Loucy (cell line): ENCODE results near the gene LBHD2.

Source experiments
- EZH2phosphoT487 ChIP-seq: fragments of 200-600 bp; IDR thresholded peaks from 2 replicates; pipeline ENCODE4 v1.6.1; 2018; ENCODE audit warnings: antibody characterized with exemption, mild to moderate bottlenecking, moderate library complexity, borderline replicate concordance
- TF ChIP-seq, protein P1 (sequence below): fragments of 200-600 bp; sonication (generic); conservative IDR thresholded peaks from 2 replicates; pipeline ENCODE4 v1.5.1; 2014; ENCODE audit warnings: mild to moderate bottlenecking, antibody characterized with exemption, low read length

DNA sequence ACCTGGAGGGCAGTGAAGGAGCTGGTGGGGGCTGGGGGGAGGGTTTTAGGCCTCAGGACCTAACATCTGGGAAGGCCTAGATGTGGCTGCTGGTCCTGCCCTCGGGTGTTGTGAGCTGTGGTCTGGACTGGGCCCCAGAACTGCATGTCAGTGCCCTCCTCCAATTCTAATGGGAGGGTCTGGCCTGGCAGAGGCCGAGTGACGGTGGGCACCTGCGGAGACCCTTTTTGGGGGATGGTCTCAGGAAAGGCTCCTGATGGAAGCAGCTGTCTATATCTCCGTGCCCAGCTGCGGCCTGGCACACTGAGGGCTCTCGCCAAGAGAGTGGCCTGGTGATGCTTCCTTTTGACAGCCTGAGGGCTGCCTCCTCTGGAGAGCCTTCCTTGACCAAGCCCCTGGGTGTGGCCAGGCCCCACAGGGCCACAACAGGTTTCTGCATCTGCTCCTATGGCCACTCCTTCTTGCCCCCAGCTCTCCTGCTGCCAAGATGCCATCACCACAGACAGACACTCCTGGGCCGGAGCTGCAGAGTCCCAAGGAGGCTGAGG, 15.8 kb downstream of the LBHD2 start:
- TF ChIP-seq, protein P1, sequence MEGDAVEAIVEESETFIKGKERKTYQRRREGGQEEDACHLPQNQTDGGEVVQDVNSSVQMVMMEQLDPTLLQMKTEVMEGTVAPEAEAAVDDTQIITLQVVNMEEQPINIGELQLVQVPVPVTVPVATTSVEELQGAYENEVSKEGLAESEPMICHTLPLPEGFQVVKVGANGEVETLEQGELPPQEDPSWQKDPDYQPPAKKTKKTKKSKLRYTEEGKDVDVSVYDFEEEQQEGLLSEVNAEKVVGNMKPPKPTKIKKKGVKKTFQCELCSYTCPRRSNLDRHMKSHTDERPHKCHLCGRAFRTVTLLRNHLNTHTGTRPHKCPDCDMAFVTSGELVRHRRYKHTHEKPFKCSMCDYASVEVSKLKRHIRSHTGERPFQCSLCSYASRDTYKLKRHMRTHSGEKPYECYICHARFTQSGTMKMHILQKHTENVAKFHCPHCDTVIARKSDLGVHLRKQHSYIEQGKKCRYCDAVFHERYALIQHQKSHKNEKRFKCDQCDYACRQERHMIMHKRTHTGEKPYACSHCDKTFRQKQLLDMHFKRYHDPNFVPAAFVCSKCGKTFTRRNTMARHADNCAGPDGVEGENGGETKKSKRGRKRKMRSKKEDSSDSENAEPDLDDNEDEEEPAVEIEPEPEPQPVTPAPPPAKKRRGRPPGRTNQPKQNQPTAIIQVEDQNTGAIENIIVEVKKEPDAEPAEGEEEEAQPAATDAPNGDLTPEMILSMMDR = no peak
- no peak for TF ChIP-seq EZH2phosphoT487
